K562 (cell line): ENCODE results near the gene ZNF618.

Experiments
- CHD1 ChIP-seq: fragments of 200-600 bp; sonication (generic); IDR thresholded peaks from one replicate; pipeline ENCODE4 v1.6.1; 2012; ENCODE audit warnings: mild to moderate bottlenecking, moderate library complexity, low read length, inconsistent platforms
- EZH2 ChIP-seq: IDR thresholded peaks from 2 replicates; pipeline ENCODE4 v1.6.1; 2012; ENCODE audit warnings: low read depth, mild to moderate bottlenecking, inconsistent platforms, low read length, borderline replicate concordance
- HMG20A ChIP-seq: fragments of 450-650 bp; formaldehyde crosslinking; conservative IDR thresholded peaks from 2 replicates; pipeline ENCODE4 v1.4.0; 2020; ENCODE audit warnings: mild to moderate bottlenecking, mixed read lengths
- NCOR1 ChIP-seq: fragments of 450-650 bp; IDR thresholded peaks from 2 replicates; pipeline ENCODE4 v1.6.1; 2016; ENCODE audit warnings: mild to moderate bottlenecking, moderate library complexity

DNA sequence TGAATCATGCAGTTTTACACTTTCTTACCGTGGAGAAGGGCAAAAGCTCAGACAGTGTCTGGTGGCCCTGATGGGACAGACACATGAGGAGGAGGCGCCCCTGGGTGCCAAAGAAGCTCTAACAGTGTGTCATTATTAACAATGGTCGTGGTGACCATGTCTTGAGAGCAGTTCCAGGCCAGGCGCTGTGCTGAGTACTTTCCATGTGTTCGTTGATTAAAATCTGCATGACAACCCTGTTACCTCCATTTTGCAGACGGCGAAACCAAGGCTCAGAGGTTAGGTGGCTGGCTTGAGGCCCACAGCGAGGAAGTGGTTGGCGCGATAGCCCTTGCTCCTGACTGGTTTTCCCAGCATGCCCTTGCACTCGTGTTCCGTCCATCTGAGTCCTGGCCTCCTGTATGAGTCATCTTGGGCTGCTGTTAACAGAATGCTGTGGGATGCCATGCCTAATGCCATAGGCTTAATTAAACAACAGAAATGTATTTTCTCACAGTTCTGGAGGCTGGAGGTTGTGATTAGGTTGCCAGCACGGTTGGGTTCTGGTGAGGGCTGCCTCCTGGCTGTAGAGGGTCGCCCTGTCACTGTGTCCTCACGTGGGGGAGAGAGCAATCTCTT lies 110.0 kb downstream of the ZNF618 start:
- TF ChIP-seq CHD1 (no peak), EZH2 (no peak), NCOR1 (no peak), HMG20A (CRISPR knock-in tag) (no peak)
